ENCODE data around the gene ESPN. TPM values are rescaled to one million over a fixed set of nuclear protein-coding genes. Genes with fewer than 3 reads are reported as not detected.

The ESPN gene
- total and polyA plus RNA-seq, 2 of the 8 experiments (the other 6 are each of a cell fraction or from before 2014, with no cell fraction given), result 5.2 to 16.3 TPM

- Histone ChIP-seq H3K79me2 (ENCODE audit: control insufficient read depth in 1 of 2, insufficient read depth in 2 of 2, low read length in 2 of 2) (no peaks in the 10 kb centered on the region), H3K9ac (replicated peaks in 1 of 4; ENCODE audit: extremely low read depth in 1 of 4, low read depth in 3 of 4, low read length in 3 of 4) (no peak overlapping the region), H3K14ac (ENCODE audit: insufficient read length) (no peak overlapping the region), H3K18ac (ENCODE audit: extremely low read depth, low read length) (no peak overlapping the region), H3K23me2 (ENCODE audit: low read depth, low read length) (no peaks in the 10 kb centered on the region; the same call in 1 of the 2 replicates), H3K56ac (replicated peaks; ENCODE audit: insufficient read length, low read depth, low read length) (no peak overlapping the region), H3K9me3 (ENCODE audit: insufficient read depth in 2 of 2, low read depth in 1 of 2, low read length in 1 of 2) (no peaks in the 10 kb centered on the region), H3K27ac (ENCODE audit: low read depth, low read length) (no peak overlapping the region), H2BK15ac (ENCODE audit: low read length) (no peak overlapping the region), H2BK5ac (ENCODE audit: low read depth, low read length) (peak overlapping the region; percentile 71; the same call in 1 of the 2 replicates), H3K4me2 (ENCODE audit: insufficient read depth in 1 of 2, low read depth in 2 of 2, low read length in 2 of 2) (peak overlapping the region in 1 of 2 experiments; percentile 54; a peak in 2 of 4 replicates), H3K4ac (replicated peaks; ENCODE audit: insufficient read length, low read depth, low read length) (no peak overlapping the region), H3K27me3 (replicated peaks in 1 of 4; ENCODE audit: control insufficient read depth in 3 of 4, extremely low read depth in 1 of 4, insufficient read depth in 3 of 4, low read length in 3 of 4) (peaks cover 1 to 18% (median 10%) of the 10 kb centered on the region in 4 experiments; a peak in 6 of 7 replicates), H4K8ac (ENCODE audit: extremely low read depth, insufficient read depth, low read length) (no peak overlapping the region), H3K4me3 (ENCODE audit: extremely low read depth in 1 of 4, insufficient read depth in 2 of 4, low read depth in 3 of 4, low read length in 4 of 4) (peak overlapping the region in 1 of 4 experiments; percentile 43; a peak in 4 of 8 replicates), H3K4me1 (replicated peaks in 1 of 4; ENCODE audit: control insufficient read depth in 3 of 4, insufficient read depth in 4 of 4, low read length in 3 of 4) (peaks cover 0 to 20% (median 14%) of the 10 kb centered on the region in 4 experiments; a peak in 5 of 7 replicates), H3K79me1 (ENCODE audit: low read depth, low read length) (no peaks in the 10 kb centered on the region), H2BK20ac (ENCODE audit: low read length) (no peak overlapping the region), H2AK5ac (ENCODE audit: low read depth, low read length) (no peak overlapping the region), H3K36me3 (ENCODE audit: control insufficient read depth in 2 of 4, insufficient read depth in 4 of 4, low read length in 3 of 4) (peaks cover 0 to 6% (median 3%) of the 10 kb centered on the region in 4 experiments; a peak in 1 of 8 replicates), H4K91ac (replicated peaks; ENCODE audit: insufficient read length, low read length) (no peak overlapping the region), H2BK120ac (replicated peaks; ENCODE audit: low read depth, low read length) (no peak overlapping the region), H2AFZ (ENCODE audit: low read length) (no peak overlapping the region), H3K23ac (ENCODE audit: insufficient read length) (no peak overlapping the region), H2BK12ac (ENCODE audit: low read depth, low read length) (no peak overlapping the region), H4K20me1 (replicated peaks in 1 of 2; ENCODE audit: control insufficient read depth in 1 of 2, insufficient read depth in 2 of 2, low read length in 2 of 2) (no peaks in the 10 kb centered on the region), H4K5ac (ENCODE audit: insufficient read length, low read depth, low read length) (no peak overlapping the region)
- ChIA-PET POLR2A (ENCODE audit: partially characterized antibody) (interaction anchor here (0.8 to 2.8 kb wide), 7 partner anchors 11 to 194 kb away, joined by 3 to 10 read pairs (median 3); no protein-coding TSS in a partner anchor), CTCF (ENCODE audit: partially characterized antibody) (interaction anchor here (0.9 to 6.1 kb wide), 9 partner anchors 10 to 37 kb away, joined by 3 to 31 read pairs (median 7); no protein-coding TSS in a partner anchor)
- no peak for FAIRE-seq
- whole genome bisulfite sequencing, 2 experiments (ENCODE audit: extremely low coverage in 1 of 2, insufficient coverage in 1 of 2, insufficient read length in 1 of 2, insufficient replicate concordance in 2 of 2, low coverage in 1 of 2, low lambda C conversion rate in 2 of 2, missing lambda C conversion rate in 1 of 2), result 38% methylated on average over 13 of the region's 18 CpGs; no CpG with 5 or more reads in 1 of the 2 experiments
- DNase-seq (ENCODE audit: low read depth in 1 of 2, low spot score in 2 of 2), result no peak
- TF ChIP-seq ATF3 (IDR thresholded peaks at IDR 0.05; ENCODE audit: insufficient read depth, low read depth, low read length) (no peak), TAF1 (IDR thresholded peaks at IDR 0.05; ENCODE audit: low read depth, low read length) (no peak), KDM5A (IDR thresholded peaks at IDR 0.05; ENCODE audit: low read length) (no peak), SAP30 (IDR thresholded peaks at IDR 0.05; ENCODE audit: insufficient read depth, insufficient replicate concordance, low read length) (no peak), JUND (IDR thresholded peaks at IDR 0.05; ENCODE audit: low read length) (no peak), FOSL1 (IDR thresholded peaks at IDR 0.05; ENCODE audit: insufficient read depth, low read depth, low read length) (no peak), SP1 (IDR thresholded peaks at IDR 0.05; ENCODE audit: low read depth, low read length) (no peak), SP2 (IDR thresholded peaks at IDR 0.05; ENCODE audit: low read length) (no peak), E2F6 (IDR thresholded peaks at IDR 0.05) (no peak), EZH2 (IDR thresholded peaks at IDR 0.05; ENCODE audit: low read depth, low read length, severe bottlenecking) (no peak), CBX8 (IDR thresholded peaks at IDR 0.05; ENCODE audit: borderline replicate concordance, low read depth, low read length) (no peak), POLR2A (IDR thresholded peaks at IDR 0.05; ENCODE audit: control extremely low read depth in 1 of 2, low read depth in 2 of 2, low read length in 2 of 2) (no peak), RBBP5 (IDR thresholded peaks at IDR 0.05; ENCODE audit: borderline replicate concordance, low read depth, low read length) (no peak)
These were observed 35.3 kb downstream of the ESPN start for GRCh38 chr1:6459850-6460265.

All from H1 (cell line).